Activated CD8-positive, alpha-beta T cell treated with anti-CD3 and anti-CD28 coated beads for 36 hours (primary cell): ENCODE data around the gene PLBD1. TPM values are rescaled to one million over a fixed set of nuclear protein-coding genes. Genes with fewer than 3 reads are reported as not detected.

Source experiments
- ATAC-seq: fragments of 200-7000 bp; cut with Tn5 transposase; one replicate; pipeline ENCODE4 v1.10.0; 2021; ENCODE audit warnings: mild to moderate bottlenecking, moderate library complexity
- CTCF ChIA-PET: fragments of 350-600 bp; sonication (Branson Sonifier 250); formaldehyde crosslinking; loops from one replicate; lab custom pipeline; 2021; ENCODE audit warnings: antibody characterized with exemption; lab: Charles Lee
- POLR2A ChIA-PET: fragments of 350-600 bp; sonication (Branson Sonifier 250); formaldehyde crosslinking; loops from one replicate; lab custom pipeline; 2021; ENCODE audit warnings: antibody characterized with exemption; lab: Charles Lee
- DNase-seq: peaks from one replicate; pipeline ENCODE4 v3.0.0-alpha.2; 2020
- H3K27ac Mint-ChIP-seq: one replicate; pipeline ENCODE4 v1.8.0; 2021; ENCODE audit warnings: mild to moderate bottlenecking, mixed read lengths
- H3K27me3 Mint-ChIP-seq: one replicate; pipeline ENCODE4 v1.8.0; 2021; ENCODE audit warnings: mixed read lengths
- H3K36me3 Mint-ChIP-seq: one replicate; pipeline ENCODE4 v1.8.0; 2021; ENCODE audit warnings: low read depth, mixed read lengths
- H3K4me1 Mint-ChIP-seq: one replicate; pipeline ENCODE4 v1.8.0; 2021; ENCODE audit warnings: low read depth, mixed read lengths
- H3K4me3 Mint-ChIP-seq: one replicate; pipeline ENCODE4 v1.8.0; 2021; ENCODE audit warnings: mild to moderate bottlenecking, moderate library complexity, mixed read lengths
- H3K9me3 Mint-ChIP-seq: one replicate; pipeline ENCODE4 v1.8.0; 2021; ENCODE audit warnings: mixed read lengths
- intact Hi-C: fragments of 100-400 bp; cut with micrococcal nuclease; formaldehyde crosslinking; loops from one replicate; pipeline ENCODE4 v1.10.0; 2022
- total RNA-seq, 2 experiments: library from RNA; stranded (reverse); gene quantifications; one replicate each; pipeline ENCODE4 v1.2.3, GENCODE V29; 2021
- TF ChIP-seq, protein P1 (sequence below): fragments of 200-600 bp; IDR thresholded peaks from one replicate; pipeline ENCODE4 v1.8.0; 2022; ENCODE audit warnings: antibody characterized with exemption, mild to moderate bottlenecking

The PLBD1 gene
- total RNA-seq, 2 experiments from 2014 or later, result 0.14 TPM; not detected in 1

DNA sequence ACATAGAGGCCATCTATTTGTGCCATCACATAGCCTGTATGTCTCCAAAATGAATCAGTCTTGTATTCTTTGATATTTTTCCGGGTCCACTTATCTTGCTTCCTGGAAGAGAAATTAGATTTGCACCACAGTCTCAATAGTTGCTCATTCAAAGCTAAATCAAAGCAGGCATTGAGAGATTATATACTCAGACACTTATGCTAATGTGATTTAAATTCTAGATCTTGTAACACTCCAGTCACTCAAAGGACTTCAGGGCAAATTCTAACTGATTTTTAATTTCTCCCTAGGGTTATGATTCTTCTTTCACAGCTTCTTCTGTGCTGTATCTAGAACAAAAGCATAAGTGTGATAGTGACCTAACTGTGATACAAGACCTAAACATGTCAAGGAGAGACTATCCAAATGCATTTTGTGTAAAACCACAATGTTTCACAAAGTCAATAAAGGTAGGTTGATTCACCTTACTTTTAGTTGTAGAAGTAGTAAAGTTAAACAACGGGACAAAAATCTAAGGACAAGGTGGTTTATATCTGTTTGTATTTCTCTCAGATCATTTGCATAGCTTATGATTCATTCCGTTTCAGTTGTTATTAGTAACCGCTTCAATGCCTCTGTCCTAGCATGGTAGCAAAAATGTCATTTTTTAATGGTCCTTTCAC, 26.8 kb downstream of the PLBD1 start:
- DNase-seq (no peak), ATAC-seq (no peak)
- H3K4me3 Mint-ChIP-seq, result no peak overlapping the region
- no peaks in the 10 kb centered on the region for H3K9me3 Mint-ChIP-seq
- intact Hi-C loops, result no loop called here
- H3K27me3 Mint-ChIP-seq, result peaks cover 1% of the 10 kb centered on the region
- H3K27ac Mint-ChIP-seq, result no peak overlapping the region
- H3K36me3 Mint-ChIP-seq, result no peaks in the 10 kb centered on the region
- ChIA-PET CTCF (interaction anchor here (0.6 kb wide), 1 partner anchor 26 kb away, joined by 3 read pairs; no protein-coding TSS in a partner anchor), POLR2A (no interaction called here)
- TF ChIP-seq, protein P1, sequence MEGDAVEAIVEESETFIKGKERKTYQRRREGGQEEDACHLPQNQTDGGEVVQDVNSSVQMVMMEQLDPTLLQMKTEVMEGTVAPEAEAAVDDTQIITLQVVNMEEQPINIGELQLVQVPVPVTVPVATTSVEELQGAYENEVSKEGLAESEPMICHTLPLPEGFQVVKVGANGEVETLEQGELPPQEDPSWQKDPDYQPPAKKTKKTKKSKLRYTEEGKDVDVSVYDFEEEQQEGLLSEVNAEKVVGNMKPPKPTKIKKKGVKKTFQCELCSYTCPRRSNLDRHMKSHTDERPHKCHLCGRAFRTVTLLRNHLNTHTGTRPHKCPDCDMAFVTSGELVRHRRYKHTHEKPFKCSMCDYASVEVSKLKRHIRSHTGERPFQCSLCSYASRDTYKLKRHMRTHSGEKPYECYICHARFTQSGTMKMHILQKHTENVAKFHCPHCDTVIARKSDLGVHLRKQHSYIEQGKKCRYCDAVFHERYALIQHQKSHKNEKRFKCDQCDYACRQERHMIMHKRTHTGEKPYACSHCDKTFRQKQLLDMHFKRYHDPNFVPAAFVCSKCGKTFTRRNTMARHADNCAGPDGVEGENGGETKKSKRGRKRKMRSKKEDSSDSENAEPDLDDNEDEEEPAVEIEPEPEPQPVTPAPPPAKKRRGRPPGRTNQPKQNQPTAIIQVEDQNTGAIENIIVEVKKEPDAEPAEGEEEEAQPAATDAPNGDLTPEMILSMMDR, result no peak
- H3K4me1 Mint-ChIP-seq, result no peaks in the 10 kb centered on the region

DNA sequence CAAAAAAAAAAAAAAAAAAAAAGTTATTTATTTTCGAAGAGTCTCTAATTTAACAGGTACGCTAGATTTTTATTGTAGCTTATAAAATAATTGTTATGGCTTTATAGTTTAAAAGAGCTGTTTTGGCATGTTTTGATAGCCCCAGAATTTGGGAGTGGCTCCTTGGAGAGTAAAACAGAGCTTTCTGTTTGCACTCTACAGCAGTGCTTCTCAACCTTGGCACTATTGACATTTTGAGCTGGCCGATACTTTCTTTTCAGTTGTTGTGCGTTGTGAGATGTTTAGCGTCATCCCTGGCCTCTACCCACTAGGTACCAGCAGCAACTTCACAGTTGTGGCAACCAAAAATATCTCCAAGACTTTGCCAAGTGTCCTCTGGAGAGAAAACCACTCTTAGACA, 30.6 kb downstream of the PLBD1 start:
- DNase-seq (no peak), ATAC-seq (no peak)
- Mint-ChIP-seq H3K36me3 (no peaks in the 10 kb centered on the region), H3K4me3 (no peak overlapping the region), H3K27me3 (peaks cover 1% of the 10 kb centered on the region), H3K4me1 (no peaks in the 10 kb centered on the region), H3K9me3 (no peaks in the 10 kb centered on the region), H3K27ac (no peak overlapping the region)
- TF ChIP-seq, protein P1, result no peak
- CTCF ChIA-PET, result no interaction called here
- POLR2A ChIA-PET, result no interaction called here
- intact Hi-C loops, result no loop called here

DNA sequence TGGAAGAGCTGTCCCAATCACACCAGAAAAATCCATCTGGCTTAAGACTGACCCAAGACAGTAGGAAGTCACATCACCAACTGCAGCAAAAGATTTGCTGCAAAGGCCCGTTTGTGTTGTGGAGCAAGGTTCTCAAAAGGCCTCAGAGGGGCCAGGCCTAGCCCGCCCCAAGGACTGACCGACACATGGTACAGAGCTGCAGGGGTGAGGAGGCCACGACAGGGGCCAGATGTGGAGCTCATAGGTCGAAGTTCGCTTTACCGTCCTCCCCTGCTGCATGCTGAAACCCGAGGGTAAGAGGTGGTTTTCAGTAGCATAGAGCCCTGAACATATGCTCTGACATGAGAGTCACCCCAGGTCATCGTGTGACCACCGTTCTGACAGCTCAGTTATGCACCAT, 35.5 kb downstream of the PLBD1 start:
- no peak overlapping the region for H3K4me3 Mint-ChIP-seq
- no peaks in the 10 kb centered on the region for H3K27me3 Mint-ChIP-seq
- ATAC-seq (no peak), DNase-seq (no peak)
- POLR2A ChIA-PET, result no interaction called here
- H3K4me1 Mint-ChIP-seq, result no peaks in the 10 kb centered on the region
- CTCF ChIA-PET, result interaction anchor here (1.0 kb wide), 1 partner anchor 27 kb away, joined by 3 read pairs; no protein-coding TSS in a partner anchor
- H3K9me3 Mint-ChIP-seq, result no peaks in the 10 kb centered on the region
- H3K36me3 Mint-ChIP-seq, result no peaks in the 10 kb centered on the region
- H3K27ac Mint-ChIP-seq, result no peak overlapping the region
- TF ChIP-seq, protein P1, result no peak
- intact Hi-C loops, result no loop called here

DNA sequence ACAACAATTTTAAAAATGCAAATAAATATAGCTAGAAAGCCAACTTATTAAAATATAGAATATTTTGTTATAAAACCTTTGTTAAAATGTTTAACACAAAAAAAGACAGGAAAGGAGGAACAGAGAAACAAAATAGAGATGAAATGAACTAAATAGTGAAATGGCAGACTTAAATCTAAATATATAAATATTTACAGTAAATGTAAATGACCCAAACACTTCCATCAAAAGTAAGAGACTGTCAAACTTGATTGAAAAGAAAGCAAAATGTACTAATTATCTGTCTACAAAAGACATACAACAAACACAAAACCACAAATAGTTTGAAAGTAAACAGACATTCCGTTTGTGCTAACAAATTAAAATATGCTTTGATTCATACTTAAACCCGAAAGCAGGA, 41.7 kb downstream of the PLBD1 start:
- ChIA-PET POLR2A (interaction anchor here (0.6 kb wide), 1 partner anchor 21 kb away, joined by 3 read pairs; no protein-coding TSS in a partner anchor), CTCF (no interaction called here)
- Mint-ChIP-seq H3K27me3 (no peaks in the 10 kb centered on the region), H3K4me3 (no peak overlapping the region), H3K36me3 (peaks cover 3% of the 10 kb centered on the region), H3K27ac (no peak overlapping the region), H3K9me3 (peaks cover 26% of the 10 kb centered on the region), H3K4me1 (no peaks in the 10 kb centered on the region)
- intact Hi-C loops, result no loop called here
- DNase-seq (no peak), ATAC-seq (no peak)
- TF ChIP-seq, protein P1, result no peak

DNA sequence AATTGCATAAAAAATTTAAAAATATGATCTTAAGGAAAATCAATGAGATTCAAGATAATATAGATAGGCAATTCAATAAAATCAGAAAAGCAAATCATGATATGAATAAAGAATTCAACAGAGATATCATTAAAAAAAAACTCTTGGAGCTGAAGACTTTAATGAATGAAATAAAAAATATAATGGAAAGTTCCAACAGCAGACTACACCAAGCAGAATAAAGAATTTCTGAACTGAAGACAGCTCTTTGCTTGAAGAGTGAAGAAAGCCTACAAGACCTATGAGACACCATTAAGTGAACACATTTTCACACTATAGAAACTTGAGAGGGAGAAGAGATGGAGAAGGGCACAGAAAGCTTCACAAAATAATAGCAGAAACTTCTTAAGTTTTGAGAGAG, 45.9 kb downstream of the PLBD1 start:
- Mint-ChIP-seq H3K27ac (no peak overlapping the region), H3K36me3 (peaks cover 3% of the 10 kb centered on the region), H3K27me3 (no peaks in the 10 kb centered on the region), H3K4me1 (no peaks in the 10 kb centered on the region), H3K9me3 (peaks cover 27% of the 10 kb centered on the region), H3K4me3 (no peak overlapping the region)
- ATAC-seq (no peak), DNase-seq (no peak)
- POLR2A ChIA-PET, result no interaction called here
- intact Hi-C loops, result no loop called here
- CTCF ChIA-PET, result no interaction called here
- TF ChIP-seq, protein P1, result no peak
